Natural killer cell treated with Interleukin-12 subunit alpha and Interleukin-12 subunit beta and Interleukin-15 and Interleukin-18, amount 100 ng/mL, for 72 hours (primary cell): ENCODE data around the gene THG1L. TPM values are rescaled to one million over a fixed set of nuclear protein-coding genes. Genes with fewer than 3 reads are reported as not detected.
A peak's percentile ranks its signal among the peaks of the same experiment; 100 is the strongest.

Experiments used
- ATAC-seq, 2 donors: fragments of 150-1000 bp; cut with Tn5 transposase in 1 of 2; sonication (Bioruptor Pico), chemical (Tn5 transposase) in 1 of 2; 2 replicates each; pipeline ENCODE4 v1.10.0; 2021
- DNase-seq: peaks from one replicate; pipeline ENCODE4 v3.0.0; 2022; ENCODE audit warnings: low spot score
- H3K27ac Mint-ChIP-seq, 2 donors: 1 replicate in 1 of 2; 2 replicates in 1 of 2; pipeline ENCODE4 v1.8.0; 2022; ENCODE audit warnings: mixed read lengths in 2 of 2, mild to moderate bottlenecking in 1 of 2, moderate library complexity in 1 of 2
- H3K27me3 Mint-ChIP-seq, 2 donors: 1 replicate in 1 of 2; 2 replicates in 1 of 2; pipeline ENCODE4 v1.8.0; 2022; ENCODE audit warnings: mixed read lengths in 2 of 2
- H3K36me3 Mint-ChIP-seq: one replicate; pipeline ENCODE4 v1.8.0; 2022; ENCODE audit warnings: mixed read lengths
- H3K4me1 Mint-ChIP-seq, 2 donors: 1 replicate in 1 of 2; 2 replicates in 1 of 2; pipeline ENCODE4 v1.8.0; 2022; ENCODE audit warnings: low read depth in 2 of 2, mixed read lengths in 2 of 2, mild to moderate bottlenecking in 1 of 2
- H3K4me3 Mint-ChIP-seq: one replicate; pipeline ENCODE4 v1.8.0; 2022; ENCODE audit warnings: mixed read lengths
- H3K9me3 Mint-ChIP-seq: 2 replicates; pipeline ENCODE4 v1.8.0; 2022; ENCODE audit warnings: mixed read lengths
- total RNA-seq, 2 donors: library from RNA; stranded (reverse); gene quantifications; one replicate each; pipeline ENCODE4 v1.2.3, GENCODE V29; 2022

The THG1L gene
- total RNA-seq, 2 donors from 2014 or later = 15.7 to 18.9 TPM

- Mint-ChIP-seq H3K27ac (no peak overlapping the region), H3K27me3 (no peaks in the 10 kb centered on the region), H3K36me3 (peaks cover 11% of the 10 kb centered on the region), H3K4me3 (no peak overlapping the region), H3K9me3 (no peaks in the 10 kb centered on the region), H3K4me1 (peaks cover 13 to 15% of the 10 kb centered on the region in 2 donors)
- DNase-seq (no peak), ATAC-seq (no peak)
These were observed 4.8 kb downstream of the THG1L start for GRCh38 chr5:157735991-157736390.

GRCh38 chr5:157739388-157740228 lies 8.4 kb downstream of the THG1L start:
- DNase-seq = no peak
- Mint-ChIP-seq H3K9me3 (no peaks in the 10 kb centered on the region), H3K4me1 (peaks cover 14% of the 10 kb centered on the region in 2 donors), H3K36me3 (peaks cover 5% of the 10 kb centered on the region), H3K4me3 (no peak overlapping the region), H3K27ac (no peak overlapping the region), H3K27me3 (no peaks in the 10 kb centered on the region)
- ATAC-seq = no peak

- ATAC-seq = no peak
- H3K27ac Mint-ChIP-seq = no peak overlapping the region
- DNase-seq = no peak
- peaks cover 18 to 19% of the 10 kb centered on the region in 2 donors for H3K4me1 Mint-ChIP-seq
- H3K9me3 Mint-ChIP-seq = no peaks in the 10 kb centered on the region
- H3K36me3 Mint-ChIP-seq = peaks cover 5% of the 10 kb centered on the region
- H3K4me3 Mint-ChIP-seq = no peak overlapping the region
- H3K27me3 Mint-ChIP-seq = no peaks in the 10 kb centered on the region
These were observed 9.0 kb downstream of the THG1L start for GRCh38 chr5:157740229-157740610.

- no peaks in the 10 kb centered on the region for H3K27me3 Mint-ChIP-seq
- H3K4me3 Mint-ChIP-seq = no peak overlapping the region
- no peak overlapping the region for H3K27ac Mint-ChIP-seq
- no peak for DNase-seq
- H3K36me3 Mint-ChIP-seq = peaks cover 5% of the 10 kb centered on the region
- peaks cover 23 to 24% of the 10 kb centered on the region in 2 donors for H3K4me1 Mint-ChIP-seq
- ATAC-seq = no peak
- no peaks in the 10 kb centered on the region for H3K9me3 Mint-ChIP-seq
These were observed 9.9 kb downstream of the THG1L start for GRCh38 chr5:157741131-157741530.

GRCh38 chr5:157743163-157744050 lies 12.2 kb downstream of the THG1L start, which contains the start of gene LSM11:
Gene LSM11 (plus strand): TSS chr5:157743712. CDS start chr5:157743751, 39 bp downstream.
- no peaks in the 10 kb centered on the region for H3K36me3 Mint-ChIP-seq
- peak within 1 kb of the TSS; percentile 88 for H3K4me3 Mint-ChIP-seq
- H3K27ac Mint-ChIP-seq = peak within 1 kb of the TSS; percentile 53 to 58
- peak; percentile 91 for DNase-seq
- no peaks in the 10 kb centered on the region for H3K27me3 Mint-ChIP-seq
- peaks cover 23 to 30% of the 10 kb centered on the region in 2 donors for H3K4me1 Mint-ChIP-seq
- no peaks in the 10 kb centered on the region for H3K9me3 Mint-ChIP-seq
- peak; percentile 98 for ATAC-seq

GRCh38 chr5:157744051-157745011 lies 13.1 kb downstream of the THG1L start:
- Mint-ChIP-seq H3K36me3 (no peaks in the 10 kb centered on the region), H3K9me3 (no peaks in the 10 kb centered on the region), H3K27ac (peak overlapping the region; percentile 53 to 58), H3K4me3 (peak overlapping the region; percentile 88), H3K27me3 (no peaks in the 10 kb centered on the region), H3K4me1 (peaks cover 26 to 31% of the 10 kb centered on the region in 2 donors)
- DNase-seq = peak; percentile 65
- peak; percentile 58 to 67 for ATAC-seq

- no peaks in the 10 kb centered on the region for H3K27me3 Mint-ChIP-seq
- DNase-seq (no peak), ATAC-seq (no peak)
- H3K27ac Mint-ChIP-seq = peak overlapping the region; percentile 53 to 58
- no peaks in the 10 kb centered on the region for H3K9me3 Mint-ChIP-seq
- H3K4me3 Mint-ChIP-seq = peak overlapping the region; percentile 88
- no peaks in the 10 kb centered on the region for H3K36me3 Mint-ChIP-seq
- H3K4me1 Mint-ChIP-seq = peaks cover 26 to 37% of the 10 kb centered on the region in 2 donors
These were observed 13.8 kb downstream of the THG1L start for GRCh38 chr5:157745041-157745456.

- Mint-ChIP-seq H3K27ac (no peak overlapping the region), H3K36me3 (no peaks in the 10 kb centered on the region), H3K9me3 (no peaks in the 10 kb centered on the region), H3K4me3 (no peak overlapping the region), H3K27me3 (no peaks in the 10 kb centered on the region), H3K4me1 (peaks cover 26 to 37% of the 10 kb centered on the region in 2 donors)
- DNase-seq (no peak), ATAC-seq (no peak)
These were observed 16.0 kb downstream of the THG1L start for GRCh38 chr5:157747173-157747740.

GRCh38 chr5:157747766-157748700 lies 16.8 kb downstream of the THG1L start:
- Mint-ChIP-seq H3K27ac (no peak overlapping the region), H3K9me3 (no peaks in the 10 kb centered on the region), H3K4me1 (peaks cover 21 to 31% of the 10 kb centered on the region in 2 donors), H3K36me3 (peaks cover 3% of the 10 kb centered on the region), H3K4me3 (no peak overlapping the region), H3K27me3 (no peaks in the 10 kb centered on the region)
- ATAC-seq (no peak), DNase-seq (no peak)

- Mint-ChIP-seq H3K27ac (no peak overlapping the region), H3K4me3 (no peak overlapping the region), H3K9me3 (no peaks in the 10 kb centered on the region), H3K36me3 (peaks cover 4% of the 10 kb centered on the region), H3K27me3 (no peaks in the 10 kb centered on the region), H3K4me1 (peaks cover 18 to 28% of the 10 kb centered on the region in 2 donors)
- DNase-seq (no peak), ATAC-seq (no peak)
These were observed 17.7 kb downstream of the THG1L start for GRCh38 chr5:157748760-157749461.

GRCh38 chr5:157749462-157749799 lies 18.2 kb downstream of the THG1L start:
- H3K36me3 Mint-ChIP-seq = peaks cover 4% of the 10 kb centered on the region
- H3K4me1 Mint-ChIP-seq = peaks cover 14 to 24% of the 10 kb centered on the region in 2 donors
- no peaks in the 10 kb centered on the region for H3K9me3 Mint-ChIP-seq
- no peak overlapping the region for H3K27ac Mint-ChIP-seq
- ATAC-seq (no peak), DNase-seq (no peak)
- no peaks in the 10 kb centered on the region for H3K27me3 Mint-ChIP-seq
- no peak overlapping the region for H3K4me3 Mint-ChIP-seq
